ENCODE results near the gene TATDN3.
"Not testable (repeated sequence)": the region's sequence is repeated elsewhere in the genome, so short reads cannot be mapped to it uniquely, and the experiment has no call there.

Gene TATDN3

GRCh38 chr1:212777151-212777550, 14.5 kb upstream of the TATDN3 start:
- H3K36me3 ChIP-seq, result peaks cover 8 to 17% (median 10%) of the 10 kb centered on the region in 3 donors
- H3K9me3 ChIP-seq, result no peaks in the 10 kb centered on the region
- H3K4me3 ChIP-seq, result no peak overlapping the region
- TF ChIP-seq CTCF (IDR thresholded peaks at IDR 0.05), result no peak
- no peaks in the 10 kb centered on the region for H3K4me1 ChIP-seq
- H3K27ac ChIP-seq, result no peak overlapping the region
- no peak for DNase-seq
- intact Hi-C loops (cut with DNase I; ENCODE audit: low total_unique reads), result no loop called here
- H3K27me3 ChIP-seq, result no peaks in the 10 kb centered on the region

GRCh38 chr1:212779086-212779485, 12.6 kb upstream of the TATDN3 start:
- H3K9me3 ChIP-seq; H3K4me3 ChIP-seq; DNase-seq; intact Hi-C loops (cut with DNase I; ENCODE audit: low total_unique reads); H3K27me3 ChIP-seq; H3K4me1 ChIP-seq; H3K27ac ChIP-seq: not testable (repeated sequence)
- H3K36me3 ChIP-seq, result peaks cover 22 to 30% (median 24%) of the 10 kb centered on the region in 3 donors

DNA sequence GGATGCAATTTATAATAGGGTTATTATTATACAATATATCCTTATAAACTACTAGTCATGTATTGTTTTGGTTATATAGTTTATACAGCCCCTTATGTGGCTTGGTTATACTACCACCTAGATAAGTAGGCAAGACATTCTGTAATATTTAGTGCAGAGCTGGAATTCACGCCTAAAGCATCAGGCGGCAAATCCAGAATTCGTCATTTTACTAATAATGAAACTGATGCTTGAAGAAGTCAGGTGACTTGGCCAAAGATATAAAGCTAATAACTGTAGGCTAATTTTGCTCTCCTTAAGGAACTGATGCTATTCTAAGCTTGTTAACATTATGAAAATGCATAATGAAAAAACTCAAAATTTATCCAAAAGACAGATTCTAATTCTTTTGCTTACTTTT, 10.9 kb upstream of the TATDN3 start:
- H3K27ac ChIP-seq, result no peak overlapping the region
- no peak overlapping the region for H3K4me3 ChIP-seq
- H3K9me3 ChIP-seq, result no peaks in the 10 kb centered on the region
- no peak for TF ChIP-seq CTCF (IDR thresholded peaks at IDR 0.05)
- no peaks in the 10 kb centered on the region for H3K4me1 ChIP-seq
- H3K27me3 ChIP-seq, result no peaks in the 10 kb centered on the region
- no peak for DNase-seq
- intact Hi-C loops (cut with DNase I; ENCODE audit: low total_unique reads), result loop anchor here (10.0 kb wide), 1 partner anchor 116 kb away; no protein-coding TSS in a partner anchor
- peaks cover 24 to 42% (median 34%) of the 10 kb centered on the region in 3 donors for H3K36me3 ChIP-seq

- Histone ChIP-seq H3K27me3 (no peaks in the 10 kb centered on the region), H3K4me1 (no peaks in the 10 kb centered on the region), H3K36me3 (peaks cover 24 to 46% (median 34%) of the 10 kb centered on the region in 3 donors), H3K4me3 (no peak overlapping the region), H3K9me3 (no peaks in the 10 kb centered on the region), H3K27ac (no peak overlapping the region)
- intact Hi-C loops (cut with DNase I; ENCODE audit: low total_unique reads), result loop anchor here (10.0 kb wide), 1 partner anchor 116 kb away; no protein-coding TSS in a partner anchor
- no peak for DNase-seq
- no peak for TF ChIP-seq CTCF (IDR thresholded peaks at IDR 0.05)
Observed at GRCh38 chr1:212781225-212781624, 10.5 kb upstream of the TATDN3 start.

DNA sequence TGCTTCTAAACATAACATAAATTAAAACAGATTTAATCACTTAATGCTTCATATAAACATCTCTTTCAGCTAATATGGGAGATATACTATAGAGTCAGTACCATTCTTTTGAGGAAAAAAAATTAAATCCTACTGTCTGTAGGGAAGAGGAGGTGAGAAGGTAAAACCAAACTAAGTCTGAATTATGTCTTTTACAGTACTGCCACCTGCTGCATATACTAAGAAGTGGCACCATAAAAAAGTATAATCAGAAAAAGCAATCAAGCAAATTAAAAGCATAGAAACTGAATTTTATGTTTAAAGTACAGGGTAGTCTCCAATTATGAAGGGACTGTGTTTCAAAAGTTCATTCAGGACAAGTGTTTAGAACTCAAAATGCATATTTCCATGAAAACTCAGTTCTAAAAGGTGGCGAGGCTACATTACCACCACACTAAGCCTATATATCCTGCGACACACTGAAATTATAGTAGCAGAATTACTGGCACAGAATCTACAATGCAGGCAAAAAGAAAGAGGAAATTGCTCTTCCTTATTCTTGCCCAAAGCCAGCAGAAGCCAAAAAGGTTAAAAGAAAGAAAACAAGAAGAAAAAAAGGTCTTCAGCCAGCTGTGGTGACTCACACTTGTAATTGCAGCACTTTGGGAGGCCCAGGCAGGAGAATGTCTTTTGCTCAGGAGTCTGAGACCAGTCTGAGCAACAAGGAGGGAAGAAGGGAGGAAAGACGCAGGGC, 9.1 kb upstream of the TATDN3 start:
- intact Hi-C loops (cut with DNase I; ENCODE audit: low total_unique reads), result loop anchor here (10.0 kb wide), 1 partner anchor 118 kb away; no protein-coding TSS in a partner anchor
- Histone ChIP-seq H3K9me3 (no peaks in the 10 kb centered on the region), H3K4me1 (no peaks in the 10 kb centered on the region), H3K27ac (no peak overlapping the region), H3K36me3 (peaks cover 28 to 48% (median 34%) of the 10 kb centered on the region in 3 donors), H3K27me3 (no peaks in the 10 kb centered on the region), H3K4me3 (no peak overlapping the region)
- no peak for DNase-seq
- TF ChIP-seq CTCF (IDR thresholded peaks at IDR 0.05), result peak; percentile 43 to 68

GRCh38 chr1:212783976-212784375, 7.7 kb upstream of the TATDN3 start:
- Histone ChIP-seq H3K4me3 (no peak overlapping the region), H3K36me3 (peaks cover 28 to 48% (median 34%) of the 10 kb centered on the region in 3 donors), H3K27me3 (no peaks in the 10 kb centered on the region), H3K4me1 (no peaks in the 10 kb centered on the region), H3K27ac (no peak overlapping the region), H3K9me3 (no peaks in the 10 kb centered on the region)
- no peak for TF ChIP-seq CTCF (IDR thresholded peaks at IDR 0.05)
- DNase-seq, result no peak
- intact Hi-C loops (cut with DNase I; ENCODE audit: low total_unique reads), result loop anchor here (10.0 kb wide), 1 partner anchor 119 kb away; no protein-coding TSS in a partner anchor

All from tibial artery (tissue), 4 donors.